Measurements from ENCODE around the gene LGALS12.
"Not testable (repeated sequence)": the region's sequence is repeated elsewhere in the genome, so short reads cannot be mapped to it uniquely, and the experiment has no call there.

The LGALS12 gene

DNA sequence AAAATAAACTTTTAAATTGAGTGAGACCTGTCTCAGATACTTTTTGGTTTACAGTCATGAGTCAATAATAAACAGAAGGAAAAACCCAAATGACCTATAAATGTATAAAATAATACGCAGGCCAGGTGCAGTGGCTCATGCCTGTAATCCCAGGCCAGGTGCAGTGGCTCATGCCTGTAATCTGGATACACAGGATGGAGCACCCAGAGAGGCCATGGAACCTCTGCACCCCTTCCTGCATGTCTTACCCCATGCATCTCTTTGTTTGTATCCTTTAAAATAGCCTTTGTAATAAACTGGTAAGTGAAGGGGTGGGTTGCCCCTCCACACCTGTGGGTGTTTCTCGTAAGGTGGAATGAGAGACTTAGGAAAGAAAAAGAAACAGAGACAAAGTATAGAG, 21.8 kb downstream of the LGALS12 start:
- Histone ChIP-seq H3K4me1 (ENCODE audit: control insufficient read depth, insufficient read depth, low read length) (peaks cover 15% of the 10 kb centered on the region), H3K27me3 (ENCODE audit: control insufficient read depth, insufficient read depth, low read length) (no peaks in the 10 kb centered on the region), H3K9me3 (ENCODE audit: control insufficient read depth, low read length) (no peaks in the 10 kb centered on the region), H3K36me3 (ENCODE audit: control insufficient read depth, insufficient read depth, low read length) (no peaks in the 10 kb centered on the region), H3K9ac (ENCODE audit: low read length) (no peak overlapping the region), H3K4me3 (ENCODE audit: low read length) (no peak overlapping the region)

DNA sequence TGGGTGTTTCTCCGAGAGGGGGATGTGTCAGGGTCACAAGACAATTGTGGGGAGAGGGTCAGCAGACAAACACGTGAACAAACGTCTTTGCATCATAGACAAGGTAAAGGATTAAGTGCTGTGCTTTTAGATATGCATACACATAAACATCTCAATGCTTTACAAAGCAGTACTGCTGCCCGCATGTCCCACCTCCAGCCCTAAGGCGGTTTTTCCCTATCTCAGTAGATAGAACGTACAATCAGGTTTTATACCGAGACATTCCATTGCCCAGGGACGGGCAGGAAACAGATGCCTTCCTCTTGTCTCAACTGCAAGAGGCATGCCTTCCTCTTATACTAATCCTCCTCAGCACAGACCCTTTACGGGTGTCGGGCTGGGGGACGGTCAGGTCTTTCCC, 22.3 kb downstream of the LGALS12 start:
- peaks cover 15% of the 10 kb centered on the region for H3K4me1 ChIP-seq (ENCODE audit: control insufficient read depth, insufficient read depth, low read length)
- H3K27me3 ChIP-seq (ENCODE audit: control insufficient read depth, insufficient read depth, low read length); H3K36me3 ChIP-seq (ENCODE audit: control insufficient read depth, insufficient read depth, low read length); H3K4me3 ChIP-seq (ENCODE audit: low read length); H3K9ac ChIP-seq (ENCODE audit: low read length); H3K9me3 ChIP-seq (ENCODE audit: control insufficient read depth, low read length): not testable (repeated sequence)

DNA sequence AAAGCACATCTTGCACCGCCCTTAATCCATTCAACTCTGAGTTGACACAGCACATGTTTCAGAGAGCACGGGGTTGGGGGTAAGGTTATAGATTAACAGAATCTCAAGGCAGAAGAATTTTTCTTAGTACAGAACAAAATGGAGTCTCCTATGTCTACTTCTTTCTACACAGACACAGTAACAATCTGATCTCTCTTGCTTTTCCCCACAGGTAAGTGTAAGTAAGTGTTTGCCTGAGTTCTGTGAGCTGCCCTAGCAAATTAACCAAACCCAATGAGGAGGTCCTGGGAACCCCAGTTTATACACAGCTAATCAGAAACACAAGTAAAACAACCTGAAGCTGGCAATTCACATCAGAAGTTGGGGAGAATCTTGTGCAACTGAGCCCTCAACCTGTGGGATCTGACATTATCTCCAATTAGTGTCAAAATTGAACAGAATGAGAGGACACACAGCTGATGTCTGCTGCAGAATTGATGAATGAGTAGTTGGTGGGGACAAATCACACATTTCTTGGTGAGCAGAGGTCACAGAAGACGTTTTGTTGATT, 22.9 kb downstream of the LGALS12 start:
- H3K9ac ChIP-seq (ENCODE audit: low read length); H3K9me3 ChIP-seq (ENCODE audit: control insufficient read depth, low read length); H3K27me3 ChIP-seq (ENCODE audit: control insufficient read depth, insufficient read depth, low read length); H3K4me3 ChIP-seq (ENCODE audit: low read length); H3K36me3 ChIP-seq (ENCODE audit: control insufficient read depth, insufficient read depth, low read length): not testable (repeated sequence)
- peaks cover 13% of the 10 kb centered on the region for H3K4me1 ChIP-seq (ENCODE audit: control insufficient read depth, insufficient read depth, low read length)

DNA sequence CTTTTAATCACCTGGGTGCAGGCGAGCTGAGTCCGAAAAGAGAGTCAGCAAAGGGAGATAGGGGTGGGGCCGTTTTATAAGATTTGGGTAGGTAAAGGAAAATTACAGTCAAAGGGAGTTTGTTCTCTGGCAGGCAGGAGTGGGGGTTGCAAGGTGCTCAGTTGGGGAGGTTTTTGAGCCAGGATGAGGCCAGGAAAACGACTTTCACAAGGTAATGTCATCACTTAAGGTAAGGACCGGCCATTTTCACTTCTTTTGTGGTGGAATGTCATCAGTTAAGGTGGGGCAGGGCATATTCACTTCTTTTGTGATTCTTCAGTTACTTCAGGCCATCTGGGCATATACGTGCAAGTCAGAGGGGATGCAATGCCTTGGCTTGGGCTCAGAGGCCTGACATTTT, 23.5 kb downstream of the LGALS12 start:
- not testable (repeated sequence) for H3K4me3 ChIP-seq (ENCODE audit: low read length); H3K27me3 ChIP-seq (ENCODE audit: control insufficient read depth, insufficient read depth, low read length); H3K4me1 ChIP-seq (ENCODE audit: control insufficient read depth, insufficient read depth, low read length); H3K36me3 ChIP-seq (ENCODE audit: control insufficient read depth, insufficient read depth, low read length); H3K9ac ChIP-seq (ENCODE audit: low read length); H3K9me3 ChIP-seq (ENCODE audit: control insufficient read depth, low read length)

DNA sequence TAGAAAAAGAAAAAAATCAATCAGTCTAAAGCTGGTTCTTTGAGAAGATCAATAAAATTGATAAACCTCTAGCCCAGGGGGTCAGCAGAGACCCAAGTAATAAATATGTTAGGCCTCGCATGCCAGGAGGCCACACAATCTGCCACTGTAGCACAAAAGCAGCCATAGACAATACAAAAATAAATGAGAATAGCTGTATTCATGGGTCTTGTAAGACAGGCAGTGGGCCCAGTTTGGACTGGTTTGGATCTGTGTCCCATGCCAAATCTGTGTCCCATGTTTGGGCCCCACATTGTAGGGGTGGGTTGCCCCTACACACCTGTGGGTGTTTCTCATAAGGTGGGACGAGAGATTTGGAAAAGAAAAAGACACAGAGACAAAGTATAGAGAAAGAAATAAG, 24.1 kb downstream of the LGALS12 start:
- no peaks in the 10 kb centered on the region for H3K36me3 ChIP-seq (ENCODE audit: control insufficient read depth, insufficient read depth, low read length)
- no peak overlapping the region for H3K4me3 ChIP-seq (ENCODE audit: low read length)
- H3K4me1 ChIP-seq (ENCODE audit: control insufficient read depth, insufficient read depth, low read length) = peaks cover 9% of the 10 kb centered on the region
- H3K27me3 ChIP-seq (ENCODE audit: control insufficient read depth, insufficient read depth, low read length) = no peaks in the 10 kb centered on the region
- no peaks in the 10 kb centered on the region for H3K9me3 ChIP-seq (ENCODE audit: control insufficient read depth, low read length)
- no peak overlapping the region for H3K9ac ChIP-seq (ENCODE audit: low read length)

DNA sequence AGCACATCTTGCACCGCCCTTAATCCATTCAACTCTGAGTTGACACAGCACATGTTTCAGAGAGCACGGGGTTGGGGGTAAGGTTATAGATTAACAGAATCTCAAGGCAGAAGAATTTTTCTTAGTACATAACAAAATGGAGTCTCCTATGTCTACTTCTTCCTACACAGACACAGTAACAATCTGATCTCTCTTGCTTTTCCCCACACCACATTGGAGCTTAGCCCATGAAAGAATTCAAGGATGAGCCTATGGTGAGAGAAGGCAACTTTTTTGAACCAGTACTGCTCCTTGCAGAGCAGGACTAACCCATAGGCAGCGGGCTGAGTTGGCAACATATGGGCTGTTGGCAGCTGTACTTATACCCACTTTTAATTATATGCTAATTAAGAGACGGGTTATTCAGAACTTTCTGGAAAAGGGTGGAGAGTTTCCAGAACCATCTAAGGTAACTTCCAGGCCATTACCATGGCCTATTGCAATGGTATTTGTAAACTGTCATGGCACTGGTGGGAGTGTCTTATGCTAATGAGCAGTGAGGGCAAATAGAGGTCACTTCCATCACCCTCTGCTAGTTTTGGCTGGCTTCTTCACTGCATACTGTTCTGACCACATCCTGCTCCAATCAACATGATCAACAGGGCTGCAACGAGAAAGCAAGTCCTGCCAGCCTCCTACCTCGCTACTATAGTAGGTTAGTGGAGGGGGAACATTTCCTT, 25.3 kb downstream of the LGALS12 start:
- H3K9ac ChIP-seq (ENCODE audit: low read length); H3K9me3 ChIP-seq (ENCODE audit: control insufficient read depth, low read length); H3K4me3 ChIP-seq (ENCODE audit: low read length); H3K27me3 ChIP-seq (ENCODE audit: control insufficient read depth, insufficient read depth, low read length); H3K36me3 ChIP-seq (ENCODE audit: control insufficient read depth, insufficient read depth, low read length): not testable (repeated sequence)
- peaks cover 15% of the 10 kb centered on the region for H3K4me1 ChIP-seq (ENCODE audit: control insufficient read depth, insufficient read depth, low read length)

DNA sequence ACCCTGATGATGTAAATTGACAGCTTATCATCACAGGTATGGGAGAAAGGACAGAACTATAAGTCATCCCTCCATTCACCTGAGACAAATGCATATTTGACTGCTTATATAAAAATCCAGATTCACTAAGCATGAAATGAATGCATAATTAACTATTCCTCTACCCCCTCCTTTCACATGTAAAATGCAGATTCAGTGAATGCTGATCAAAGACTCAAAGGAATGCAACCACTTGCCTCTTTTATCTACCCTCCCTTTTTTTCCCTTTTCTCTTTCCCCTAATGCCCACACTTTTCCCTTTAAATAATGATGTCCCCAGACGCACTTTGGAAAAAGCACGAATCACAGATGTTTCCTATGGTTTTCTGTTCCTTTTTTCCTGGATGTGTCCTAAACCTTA, 26.2 kb downstream of the LGALS12 start:
- Histone ChIP-seq H3K9ac (ENCODE audit: low read length) (no peak overlapping the region), H3K27me3 (ENCODE audit: control insufficient read depth, insufficient read depth, low read length) (no peaks in the 10 kb centered on the region), H3K4me3 (ENCODE audit: low read length) (no peak overlapping the region), H3K36me3 (ENCODE audit: control insufficient read depth, insufficient read depth, low read length) (no peaks in the 10 kb centered on the region), H3K9me3 (ENCODE audit: control insufficient read depth, low read length) (no peaks in the 10 kb centered on the region), H3K4me1 (ENCODE audit: control insufficient read depth, insufficient read depth, low read length) (peaks cover 20% of the 10 kb centered on the region)

DNA sequence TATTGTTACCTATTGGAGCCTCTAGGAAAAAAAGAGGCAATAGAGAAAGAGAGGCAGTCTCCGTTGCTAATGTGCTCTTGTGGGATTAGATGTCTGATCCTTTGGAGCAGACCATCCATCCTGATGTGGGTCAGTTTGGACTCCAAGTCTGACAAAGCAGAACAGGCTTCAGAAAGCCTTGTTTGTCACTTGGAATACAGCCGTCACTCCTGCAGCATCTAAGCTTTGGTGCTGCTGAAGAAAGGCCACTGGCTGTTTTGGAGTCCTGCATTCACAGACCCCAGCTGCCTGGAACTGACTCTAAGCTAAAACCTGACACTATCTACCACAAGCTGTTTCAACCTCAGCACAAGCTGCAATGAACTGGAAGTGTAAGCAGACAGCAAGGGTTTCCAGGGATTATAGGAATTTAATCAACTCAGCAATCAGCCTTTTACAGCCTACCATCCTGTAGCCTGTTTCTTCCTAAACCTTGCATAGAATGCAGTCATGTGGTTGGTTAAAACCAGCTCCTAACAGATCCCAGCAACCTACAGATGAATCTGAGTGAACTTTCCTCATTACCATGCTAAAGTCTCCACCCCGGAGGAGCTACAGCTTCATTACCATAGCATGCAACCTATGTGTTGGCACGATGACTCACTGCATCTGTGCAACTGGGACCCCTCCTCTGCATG, 27.1 kb downstream of the LGALS12 start:
- H3K27me3 ChIP-seq (ENCODE audit: control insufficient read depth, insufficient read depth, low read length) = no peaks in the 10 kb centered on the region
- no peaks in the 10 kb centered on the region for H3K9me3 ChIP-seq (ENCODE audit: control insufficient read depth, low read length)
- no peaks in the 10 kb centered on the region for H3K36me3 ChIP-seq (ENCODE audit: control insufficient read depth, insufficient read depth, low read length)
- peaks cover 26% of the 10 kb centered on the region for H3K4me1 ChIP-seq (ENCODE audit: control insufficient read depth, insufficient read depth, low read length)
- H3K9ac ChIP-seq (ENCODE audit: low read length) = no peak overlapping the region
- no peak overlapping the region for H3K4me3 ChIP-seq (ENCODE audit: low read length)

DNA sequence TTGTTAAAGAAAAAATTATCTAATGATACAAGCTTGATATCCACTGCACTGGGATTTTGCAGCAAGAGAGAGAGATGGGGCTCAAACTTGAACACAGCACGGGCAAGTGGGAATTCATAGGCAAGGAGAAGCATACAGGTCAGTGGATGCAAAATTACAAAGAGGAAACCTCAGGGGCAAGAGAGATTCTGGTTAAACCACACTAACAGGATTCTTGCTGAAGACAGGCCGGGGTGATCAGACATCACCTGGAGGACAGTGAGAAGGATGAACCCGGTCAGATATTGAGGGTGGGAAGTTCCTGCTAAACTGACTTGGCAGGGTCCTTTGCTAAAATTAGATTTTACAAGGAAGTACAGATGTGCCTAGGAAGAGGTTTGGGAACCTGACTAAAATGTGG, 28.2 kb downstream of the LGALS12 start:
- Histone ChIP-seq H3K9ac (ENCODE audit: low read length) (no peak overlapping the region), H3K9me3 (ENCODE audit: control insufficient read depth, low read length) (no peaks in the 10 kb centered on the region), H3K4me1 (ENCODE audit: control insufficient read depth, insufficient read depth, low read length) (peaks cover 37% of the 10 kb centered on the region), H3K36me3 (ENCODE audit: control insufficient read depth, insufficient read depth, low read length) (no peaks in the 10 kb centered on the region), H3K27me3 (ENCODE audit: control insufficient read depth, insufficient read depth, low read length) (no peaks in the 10 kb centered on the region), H3K4me3 (ENCODE audit: low read length) (no peak overlapping the region)

DNA sequence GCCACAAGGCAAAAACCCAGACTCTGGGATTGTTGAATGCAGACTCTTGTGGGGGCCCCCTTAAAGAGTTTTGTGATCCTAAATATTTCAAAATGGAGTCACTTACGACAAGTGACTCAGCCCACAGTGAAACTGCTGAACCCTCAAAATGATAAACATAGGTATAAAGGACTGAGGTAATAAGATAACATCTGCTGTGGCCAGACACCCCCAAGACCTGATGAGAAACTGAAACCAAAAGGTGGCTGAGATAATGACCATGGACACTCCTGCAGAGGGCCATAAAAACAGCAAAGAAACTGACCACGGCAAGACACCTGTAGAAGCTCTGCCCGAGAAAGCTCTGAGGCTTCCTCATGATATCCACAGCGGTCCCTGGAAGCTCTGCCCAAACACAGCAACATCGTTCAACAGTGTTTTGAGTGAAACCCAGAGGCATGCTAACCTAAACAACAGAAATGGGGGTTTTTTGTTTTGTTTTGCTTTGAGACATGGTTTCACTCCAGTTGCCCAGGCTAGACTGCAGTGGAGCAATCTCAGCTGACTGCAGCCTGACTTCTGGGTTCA, 29.1 kb downstream of the LGALS12 start:
- H3K9ac ChIP-seq (ENCODE audit: low read length) = no peak overlapping the region
- H3K36me3 ChIP-seq (ENCODE audit: control insufficient read depth, insufficient read depth, low read length) = no peaks in the 10 kb centered on the region
- H3K4me1 ChIP-seq (ENCODE audit: control insufficient read depth, insufficient read depth, low read length) = peaks cover 37% of the 10 kb centered on the region
- H3K4me3 ChIP-seq (ENCODE audit: low read length) = no peak overlapping the region
- H3K9me3 ChIP-seq (ENCODE audit: control insufficient read depth, low read length) = no peaks in the 10 kb centered on the region
- no peaks in the 10 kb centered on the region for H3K27me3 ChIP-seq (ENCODE audit: control insufficient read depth, insufficient read depth, low read length)

DNA sequence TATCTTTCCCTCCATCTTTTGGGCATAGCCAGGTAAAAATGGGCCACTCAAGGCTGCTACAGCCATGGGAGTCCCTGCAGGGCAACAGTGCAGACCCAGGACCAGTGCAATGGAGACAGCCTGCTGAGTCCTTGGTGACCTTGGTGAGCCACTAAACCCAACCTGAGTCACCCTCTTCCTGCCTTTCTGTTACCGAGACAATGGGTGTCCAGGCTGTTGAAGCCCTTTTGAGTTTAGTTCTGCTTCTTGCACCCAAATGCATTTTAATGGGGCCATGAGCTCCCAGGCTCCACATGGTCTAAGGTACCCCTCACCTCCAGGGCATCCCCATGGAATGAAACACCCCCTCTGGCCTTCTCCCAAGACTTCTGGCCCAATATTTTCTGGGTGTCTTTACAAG, 29.9 kb downstream of the LGALS12 start:
- H3K36me3 ChIP-seq (ENCODE audit: control insufficient read depth, insufficient read depth, low read length) = no peaks in the 10 kb centered on the region
- H3K4me3 ChIP-seq (ENCODE audit: low read length) = no peak overlapping the region
- peaks cover 37% of the 10 kb centered on the region for H3K4me1 ChIP-seq (ENCODE audit: control insufficient read depth, insufficient read depth, low read length)
- H3K9ac ChIP-seq (ENCODE audit: low read length) = no peak overlapping the region
- no peaks in the 10 kb centered on the region for H3K27me3 ChIP-seq (ENCODE audit: control insufficient read depth, insufficient read depth, low read length)
- H3K9me3 ChIP-seq (ENCODE audit: control insufficient read depth, low read length) = no peaks in the 10 kb centered on the region

DNA sequence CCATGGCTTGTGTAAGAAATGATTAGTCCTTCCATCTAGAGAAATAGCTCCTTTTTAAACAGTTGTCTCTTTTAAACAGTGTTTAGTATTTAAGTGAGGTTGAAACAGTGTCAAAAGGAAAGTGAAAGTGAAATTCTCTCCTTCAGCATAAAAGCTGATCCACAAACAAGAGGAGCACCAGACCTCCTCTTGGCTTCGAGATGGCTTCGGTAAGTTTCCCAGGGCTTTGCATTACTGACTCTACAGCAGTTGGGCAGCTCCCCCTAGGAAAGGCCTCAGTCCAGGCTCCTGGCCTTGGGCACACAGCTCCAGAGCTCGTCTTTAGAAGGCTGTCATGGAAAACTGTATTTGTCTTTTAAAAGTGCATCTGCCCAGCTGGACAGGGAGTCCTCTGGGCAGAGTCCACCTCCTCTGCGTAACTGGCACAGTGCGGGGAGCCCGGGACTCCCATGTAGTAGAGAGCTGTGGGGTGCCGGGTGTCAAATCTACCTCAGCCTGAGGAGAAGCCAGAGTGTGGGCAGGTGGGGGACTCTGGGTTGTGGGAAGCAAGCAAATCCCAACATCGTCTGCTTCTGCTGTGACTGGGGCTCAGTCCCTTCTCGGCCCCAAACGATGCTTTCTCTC, 30.9 kb downstream of the LGALS12 start, which contains the start of gene PLAAT4:
TSS of gene PLAAT4 (plus strand) at position 140 of the 624 bp plus-strand sequence. CDS start at position 201, 61 bp downstream.
- peaks cover 30% of the 10 kb centered on the region for H3K4me1 ChIP-seq (ENCODE audit: control insufficient read depth, insufficient read depth, low read length)
- H3K27me3 ChIP-seq (ENCODE audit: control insufficient read depth, insufficient read depth, low read length) = no peaks in the 10 kb centered on the region
- no peaks in the 10 kb centered on the region for H3K36me3 ChIP-seq (ENCODE audit: control insufficient read depth, insufficient read depth, low read length)
- H3K4me3 ChIP-seq (ENCODE audit: low read length) = peak within 1 kb of the TSS; percentile 75
- peak within 1 kb of the TSS; percentile 72 for H3K9ac ChIP-seq (ENCODE audit: low read length)
- H3K9me3 ChIP-seq (ENCODE audit: control insufficient read depth, low read length) = no peaks in the 10 kb centered on the region

Data from mucosa of stomach (tissue), 1 donor.